Progenitor cell of endocrine pancreas (in vitro differentiated cells): ENCODE data around the gene UTP25. TPM values are rescaled to one million over a fixed set of nuclear protein-coding genes. Genes with fewer than 3 reads are reported as not detected.

Source experiments
- DNase-seq: peaks from one replicate; pipeline ENCODE4 v3.0.0; 2021; ENCODE audit warnings: low spot score; ENCODE audit not compliant: unreplicated experiment
- H3K27ac Mint-ChIP-seq: 2 replicates; pipeline ENCODE4 v1.8.0; 2021; ENCODE audit warnings: mild to moderate bottlenecking, moderate library complexity, mixed read lengths
- H3K27me3 Mint-ChIP-seq: 2 replicates; pipeline ENCODE4 v1.8.0; 2021; ENCODE audit warnings: mixed read lengths
- H3K36me3 Mint-ChIP-seq: 2 replicates; pipeline ENCODE4 v1.8.0; 2022; ENCODE audit warnings: mixed read lengths; ENCODE audit not compliant: insufficient read depth
- H3K4me1 Mint-ChIP-seq: 2 replicates; pipeline ENCODE4 v1.8.0; 2021; ENCODE audit warnings: low read depth, mixed read lengths
- H3K4me3 Mint-ChIP-seq: 2 replicates; pipeline ENCODE4 v1.8.0; 2021; ENCODE audit warnings: low read depth, mild to moderate bottlenecking, moderate library complexity, mixed read lengths
- H3K9me3 Mint-ChIP-seq: 2 replicates; pipeline ENCODE4 v1.8.0; 2021; ENCODE audit warnings: low read depth, mixed read lengths
- long read RNA-seq: library from polyadenylated mRNA; unstranded; transcript quantifications from one replicate; pipeline ENCODE4 v2.0.0, GENCODE V29; 2020
- total RNA-seq: library from RNA; stranded (reverse); gene quantifications from 2 replicates; pipeline ENCODE4 v1.2.1, GENCODE V29; 2021
- TF ChIP-seq, protein P1 (sequence below): fragments of 200-600 bp; sonication (generic); IDR thresholded peaks from one replicate; pipeline ENCODE4 v1.5.0; 2021; ENCODE audit warnings: antibody characterized with exemption, mild to moderate bottlenecking; ENCODE audit not compliant: unreplicated experiment

The UTP25 gene, protein sequence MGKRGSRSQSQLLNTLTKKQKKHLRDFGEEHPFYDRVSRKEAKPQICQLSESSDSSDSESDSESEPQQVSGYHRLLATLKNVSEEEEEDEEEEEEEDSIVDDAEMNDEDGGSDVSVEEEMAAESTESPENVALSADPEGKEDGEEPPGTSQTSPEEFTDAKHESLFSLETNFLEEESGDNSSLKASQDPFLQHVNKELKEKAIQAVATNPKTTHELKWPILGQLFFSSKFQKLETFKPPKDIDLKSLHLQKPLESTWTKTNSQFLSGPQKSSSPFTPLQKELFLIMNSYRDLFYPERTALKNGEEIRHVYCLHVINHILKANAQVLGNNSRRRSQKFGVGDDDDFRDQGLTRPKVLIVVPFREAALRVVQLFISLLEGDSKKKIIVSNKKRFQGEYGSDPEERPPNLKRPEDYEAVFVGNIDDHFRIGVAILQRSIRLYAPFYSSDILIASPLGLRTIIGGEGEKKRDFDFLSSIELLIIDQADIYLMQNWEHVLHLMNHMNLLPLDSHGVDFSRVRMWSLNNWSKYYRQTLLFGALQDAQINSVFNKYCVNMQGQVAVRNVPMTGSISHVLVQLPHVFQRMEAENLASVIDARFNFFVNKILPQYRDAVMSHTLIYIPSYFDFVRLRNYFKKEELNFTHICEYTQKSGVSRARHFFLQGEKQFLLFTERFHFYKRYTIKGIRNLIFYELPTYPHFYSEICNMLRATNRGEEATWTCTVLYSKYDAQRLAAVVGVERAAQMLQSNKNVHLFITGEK
- 7.4 and 7.8 TPM in 2 replicates for total RNA-seq
- long read RNA-seq, full-length matches to known transcripts, result 83 of 101 reads
- long read RNA-seq, partial matches to known transcripts, result 4 of 101 reads
- long read RNA-seq, other reads (novel, unspliced or antisense), result 14 of 101 reads

DNA sequence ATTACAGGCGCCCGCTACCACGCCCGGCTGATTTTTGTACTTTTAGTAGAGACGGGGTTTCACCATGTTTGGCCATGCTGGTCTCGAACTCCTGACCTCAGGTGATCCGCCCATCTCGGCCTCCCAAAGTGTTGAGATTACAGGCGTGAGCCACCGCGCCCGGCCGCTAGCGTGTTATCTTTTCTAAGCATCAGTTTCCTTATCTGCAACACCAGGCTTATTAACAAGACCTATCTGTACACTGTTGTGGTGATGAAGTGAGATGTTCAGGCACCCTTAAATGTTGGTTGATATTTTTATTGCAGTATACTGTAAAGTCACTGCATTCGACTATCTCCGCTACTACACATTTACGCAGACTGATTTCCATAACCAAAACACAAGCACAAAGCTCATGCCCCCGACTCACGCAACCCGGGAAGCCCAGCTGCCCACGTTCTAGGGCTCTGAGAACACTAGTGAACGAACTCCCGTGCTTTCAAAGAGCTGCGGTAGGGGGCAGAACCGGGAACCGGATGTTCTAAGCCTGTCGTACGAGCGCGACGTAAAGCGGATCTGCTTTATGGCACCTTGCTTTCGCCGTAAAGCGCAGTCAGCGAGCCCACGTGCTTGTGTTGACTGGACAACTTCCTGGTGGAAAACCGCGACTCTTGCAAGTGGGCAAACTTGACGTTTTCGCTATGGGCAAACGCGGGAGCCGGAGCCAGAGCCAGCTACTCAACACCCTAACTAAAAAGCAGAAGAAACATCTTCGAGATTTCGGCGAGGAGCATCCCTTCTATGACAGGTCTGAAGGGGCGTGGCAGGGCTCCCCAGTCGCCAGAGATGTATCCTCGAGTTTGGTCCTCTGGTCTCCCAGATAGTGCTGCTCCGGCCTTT is at the start of gene UTP25:
TSS of gene UTP25 (plus strand) at position 589 of the 879 bp plus-strand sequence. CDS start at position 681, 92 bp downstream.
- DNase-seq, result peak; percentile 87
- H3K27me3 Mint-ChIP-seq, result peaks cover 7% of the 10 kb centered on the region
- peak within 1 kb of the TSS; percentile 87 for H3K27ac Mint-ChIP-seq
- TF ChIP-seq, protein P1, sequence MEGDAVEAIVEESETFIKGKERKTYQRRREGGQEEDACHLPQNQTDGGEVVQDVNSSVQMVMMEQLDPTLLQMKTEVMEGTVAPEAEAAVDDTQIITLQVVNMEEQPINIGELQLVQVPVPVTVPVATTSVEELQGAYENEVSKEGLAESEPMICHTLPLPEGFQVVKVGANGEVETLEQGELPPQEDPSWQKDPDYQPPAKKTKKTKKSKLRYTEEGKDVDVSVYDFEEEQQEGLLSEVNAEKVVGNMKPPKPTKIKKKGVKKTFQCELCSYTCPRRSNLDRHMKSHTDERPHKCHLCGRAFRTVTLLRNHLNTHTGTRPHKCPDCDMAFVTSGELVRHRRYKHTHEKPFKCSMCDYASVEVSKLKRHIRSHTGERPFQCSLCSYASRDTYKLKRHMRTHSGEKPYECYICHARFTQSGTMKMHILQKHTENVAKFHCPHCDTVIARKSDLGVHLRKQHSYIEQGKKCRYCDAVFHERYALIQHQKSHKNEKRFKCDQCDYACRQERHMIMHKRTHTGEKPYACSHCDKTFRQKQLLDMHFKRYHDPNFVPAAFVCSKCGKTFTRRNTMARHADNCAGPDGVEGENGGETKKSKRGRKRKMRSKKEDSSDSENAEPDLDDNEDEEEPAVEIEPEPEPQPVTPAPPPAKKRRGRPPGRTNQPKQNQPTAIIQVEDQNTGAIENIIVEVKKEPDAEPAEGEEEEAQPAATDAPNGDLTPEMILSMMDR, result peak; percentile 68
- H3K36me3 Mint-ChIP-seq, result peaks cover 5% of the 10 kb centered on the region
- H3K4me3 Mint-ChIP-seq, result peak within 1 kb of the TSS; percentile 96
- H3K4me1 Mint-ChIP-seq, result peaks cover 11% of the 10 kb centered on the region
- peaks cover 4% of the 10 kb centered on the region for H3K9me3 Mint-ChIP-seq

GRCh38 chr1:209778102-209778501 is 49.7 kb upstream of the UTP25 start:
- peaks cover 11% of the 10 kb centered on the region for H3K27me3 Mint-ChIP-seq
- no peak overlapping the region for H3K27ac Mint-ChIP-seq
- TF ChIP-seq, protein P1, result no peak

GRCh38 chr1:209780268-209780667 is 47.5 kb upstream of the UTP25 start:
- Mint-ChIP-seq H3K9me3 (no peaks in the 10 kb centered on the region), H3K36me3 (peaks cover 2% of the 10 kb centered on the region), H3K27me3 (peaks cover 1% of the 10 kb centered on the region), H3K4me1 (peaks cover 14% of the 10 kb centered on the region), H3K4me3 (no peak overlapping the region), H3K27ac (peak overlapping the region; percentile 56)
- TF ChIP-seq, protein P1, result no peak
- DNase-seq, result no peak

More at GRCh38 chr1:209778102-209778501, 49.7 kb upstream of the UTP25 start:
- DNase-seq, result no peak
- Mint-ChIP-seq H3K4me1 (peaks cover 2% of the 10 kb centered on the region), H3K4me3 (no peak overlapping the region), H3K9me3 (no peaks in the 10 kb centered on the region), H3K36me3 (no peaks in the 10 kb centered on the region)

GRCh38 chr1:209783386-209783785 is 44.4 kb upstream of the UTP25 start:
- peaks cover 14% of the 10 kb centered on the region for H3K4me1 Mint-ChIP-seq
- H3K27me3 Mint-ChIP-seq, result no peaks in the 10 kb centered on the region
- peak overlapping the region; percentile 98 for H3K27ac Mint-ChIP-seq
- peaks cover 19% of the 10 kb centered on the region for H3K36me3 Mint-ChIP-seq
- TF ChIP-seq, protein P1, result no peak
- H3K9me3 Mint-ChIP-seq, result no peaks in the 10 kb centered on the region
- no peak for DNase-seq
- H3K4me3 Mint-ChIP-seq, result peak overlapping the region; percentile 88
